SK-N-SH (cell line): ENCODE results near the gene CCT6B. TPM values are rescaled to one million over a fixed set of nuclear protein-coding genes. Genes with fewer than 3 reads are reported as not detected.

Experiments
- CTCF ChIA-PET: fragments of 300-600, 350-600 bp; formaldehyde crosslinking; extraction: SDS; loops from one replicate; lab custom pipeline; 2021; lab: Yijun Ruan, JAX
- POLR2A ChIA-PET: fragments of 350-600 bp; sonication (Branson Sonifier 250); formaldehyde crosslinking; extraction: SDS; loops from one replicate; lab custom pipeline; 2020; ENCODE audit warnings: antibody characterized with exemption, inconsistent platforms; lab: Yijun Ruan, JAX
- DNase-seq: peaks from one replicate; pipeline ENCODE4 v3.0.0; 2012
- H2AFZ ChIP-seq: fragments of 200-600 bp; sonication (generic); 2 replicates; pipeline ENCODE4 v1.8.1; 2016; ENCODE audit warnings: antibody characterized with exemption, mild to moderate bottlenecking, low read depth
- H3F3A ChIP-seq: fragments of 200-600 bp; sonication (generic); replicated peaks from 2 replicates; pipeline ENCODE3; 2016; ENCODE audit warnings: antibody characterized with exemption, mild to moderate bottlenecking; ENCODE audit not compliant: insufficient read depth
- H3K27ac ChIP-seq, 2 experiments: fragments of 200-500 bp in 1 of 2; fragments of 200-600 bp in 1 of 2; sonication (Bioruptor generic) in 1 of 2; sonication (generic), shearing (Covaris generic) in 1 of 2; 2 replicates each; pipeline versions ENCODE4 v1.5.1 to v1.6.1; 2014 to 2016; ENCODE audit warnings: low read depth in 2 of 2, inconsistent platforms in 1 of 2, low read length in 1 of 2, mild to moderate bottlenecking in 1 of 2, mixed read lengths in 1 of 2
- H3K27me3 ChIP-seq: fragments of 200-600 bp; sonication (generic), shearing (Covaris generic); 2 replicates; pipeline ENCODE4 v1.6.1; 2016; ENCODE audit warnings: mixed run types; ENCODE audit not compliant: insufficient read depth
- H3K36me3 ChIP-seq, 2 experiments: fragments of 200-500 bp in 1 of 2; fragments of 200-600 bp in 1 of 2; sonication (Bioruptor generic) in 1 of 2; sonication (generic) in 1 of 2; replicated peaks in 1 of 2; 2 replicates each; pipeline versions ENCODE3 to v1.5.1; 2014 to 2016; ENCODE audit warnings: low read length in 1 of 2, mild to moderate bottlenecking in 1 of 2; ENCODE audit not compliant: insufficient read depth in 2 of 2, control insufficient read depth in 1 of 2
- H3K4me1 ChIP-seq, 2 experiments: fragments of 200-500 bp in 1 of 2; fragments of 200-600 bp in 1 of 2; sonication (Bioruptor generic) in 1 of 2; sonication (generic), shearing (Covaris generic) in 1 of 2; 2 replicates each; pipeline versions ENCODE4 v1.5.1 to v1.6.1; 2014 to 2016; ENCODE audit warnings: low read depth in 1 of 2, low read length in 1 of 2, mixed run types in 1 of 2; ENCODE audit not compliant: insufficient read depth in 2 of 2, control insufficient read depth in 1 of 2
- H3K4me2 ChIP-seq: fragments of 200-600 bp; sonication (generic), shearing (Covaris generic); 2 replicates; pipeline ENCODE4 v1.6.1; 2017; ENCODE audit warnings: mixed run types
- H3K4me3 ChIP-seq, 2 experiments: fragments of 200-500 bp in 1 of 2; fragments of 200-600 bp in 1 of 2; sonication (Bioruptor generic) in 1 of 2; sonication (generic), shearing (Covaris generic) in 1 of 2; 2 replicates each; pipeline versions ENCODE4 v1.5.1 to v1.8.1; 2014 to 2016; ENCODE audit warnings: low read depth in 2 of 2, inconsistent platforms in 1 of 2, low read length in 1 of 2, mild to moderate bottlenecking in 1 of 2, mixed read lengths in 1 of 2, moderate library complexity in 1 of 2
- H3K79me2 ChIP-seq: fragments of 200-600 bp; sonication (generic); 2 replicates; pipeline ENCODE4 v1.8.1; 2017; ENCODE audit warnings: mild to moderate bottlenecking; ENCODE audit not compliant: insufficient read depth
- H3K9ac ChIP-seq: fragments of 200-600 bp; sonication (generic); 2 replicates; pipeline ENCODE4 v1.6.1; 2017; ENCODE audit warnings: mixed run types
- H3K9me2 ChIP-seq: fragments of 200-600 bp; sonication (generic); 2 replicates; pipeline ENCODE4 v1.6.1; 2017; ENCODE audit warnings: mixed run types
- H3K9me3 ChIP-seq: fragments of 200-600 bp; sonication (generic); 2 replicates; pipeline ENCODE4 v1.6.1; 2017; ENCODE audit warnings: mixed run types, mild to moderate bottlenecking, moderate library complexity
- H4K20me1 ChIP-seq: fragments of 200-600 bp; sonication (generic); 2 replicates; pipeline ENCODE4 v1.6.1; 2017; ENCODE audit warnings: mild to moderate bottlenecking, mixed run types; ENCODE audit not compliant: insufficient read depth
- ELF1 ChIP-seq: IDR thresholded peaks from 2 replicates; pipeline ENCODE4 v1.4.0; 2012
- EZH2phosphoT487 ChIP-seq: fragments of 200-600 bp; sonication (generic); IDR thresholded peaks from 2 replicates; pipeline ENCODE4 v1.6.1; 2017; ENCODE audit warnings: low read depth, mixed run types, mild to moderate bottlenecking, antibody characterized with exemption, moderate library complexity, borderline replicate concordance
- FOXM1 ChIP-seq: IDR thresholded peaks from 2 replicates; pipeline ENCODE4 v1.4.0; 2012; ENCODE audit warnings: low read depth, mild to moderate bottlenecking
- GATA2 ChIP-seq: sonication (generic); formaldehyde crosslinking; IDR thresholded peaks from 2 replicates; pipeline ENCODE4 v1.5.0; 2020; ENCODE audit warnings: mild to moderate bottlenecking, missing genetic modification reagents
- MEF2A ChIP-seq: IDR thresholded peaks from 2 replicates; pipeline ENCODE4 v1.4.0; 2012; ENCODE audit warnings: low read depth, borderline replicate concordance
- NFIC ChIP-seq: IDR thresholded peaks from 2 replicates; pipeline ENCODE4 v1.4.0; 2012; ENCODE audit warnings: borderline replicate concordance
- POLR2AphosphoS5 ChIP-seq: IDR thresholded peaks from 2 replicates; pipeline ENCODE4 v1.6.1; 2012; ENCODE audit warnings: low read depth, low read length
- RAD21 ChIP-seq: IDR thresholded peaks from 2 replicates; pipeline ENCODE4 v1.6.1; 2012; ENCODE audit warnings: mild to moderate bottlenecking, low read length
- RCOR1 ChIP-seq: fragments of 150-350 bp; IDR thresholded peaks from 2 replicates; pipeline ENCODE4 v1.6.1; 2017; ENCODE audit warnings: antibody characterized with exemption, low read length
- TCF12 ChIP-seq: IDR thresholded peaks from 2 replicates; pipeline ENCODE4 v1.4.0; 2012
- USF1 ChIP-seq: IDR thresholded peaks from 2 replicates; pipeline ENCODE4 v1.4.0; 2012; ENCODE audit warnings: low read depth, borderline replicate concordance
- YY1 ChIP-seq: IDR thresholded peaks from 2 replicates; pipeline ENCODE4 v1.4.0; 2012; ENCODE audit warnings: low read depth, mild to moderate bottlenecking
- ZBTB33 ChIP-seq: IDR thresholded peaks from 2 replicates; pipeline ENCODE4 v1.4.0; 2012; ENCODE audit warnings: low read depth, borderline replicate concordance
- WGBS: methylation state at CpG from one replicate; pipeline ENCODE4 v1.1.6; 2017; ENCODE audit warnings: low lambda C conversion rate; 5-methylcytosine and 5-hydroxymethylcytosine counted together
- polyA plus RNA-seq, 3 experiments: library from polyadenylated mRNA; depleted of rRNA; stranded (reverse); fragments of >200 nt; gene quantifications; 2 replicates each; pipeline ENCODE4 v1.2.3, GENCODE V29; 2012

The CCT6B gene
- polyA plus RNA-seq, 1 of the 3 experiments (the other 2 are of a cell fraction) = 0.48 TPM

GRCh38 chr17:34979153-34979552 lies 17.9 kb upstream of the CCT6B start (continued):
- no peak for TF ChIP-seq MEF2A
- TF ChIP-seq, all 33 proteins: peak for 0

- 86% methylated on average over 3 of the region's 3 CpGs for WGBS
- H3K9ac ChIP-seq = no peak overlapping the region
- DNase-seq = no peak
- no peak for TF ChIP-seq RCOR1
- TF ChIP-seq ELF1 = no peak
- no peak for TF ChIP-seq EZH2phosphoT487
- no peak for TF ChIP-seq FOXM1
- TF ChIP-seq GATA2 (CRISPR knock-in tag) = no peak
- no peak for TF ChIP-seq POLR2AphosphoS5
- no peak for TF ChIP-seq YY1
- no peak for TF ChIP-seq NFIC
- TF ChIP-seq, all 33 proteins: peak for 0
- H3K27ac ChIP-seq = no peak overlapping the region
- no peaks in the 10 kb centered on the region for H3K27me3 ChIP-seq
- H3F3A ChIP-seq = no peaks in the 10 kb centered on the region
- no peak overlapping the region for H3K4me2 ChIP-seq
- POLR2A ChIA-PET = no interaction called here
- H3K4me3 ChIP-seq = no peak overlapping the region
- H4K20me1 ChIP-seq = no peaks in the 10 kb centered on the region
- H3K36me3 ChIP-seq = no peaks in the 10 kb centered on the region
- no peak overlapping the region for H2AFZ ChIP-seq
- H3K9me2 ChIP-seq = no peaks in the 10 kb centered on the region
- H3K79me2 ChIP-seq = no peaks in the 10 kb centered on the region
- CTCF ChIA-PET = interaction anchor here (0.6 to 1.6 kb wide), 2 partner anchors 114 to 146 kb away, joined by 3 to 4 read pairs; partner anchors contain the start of gene FNDC8
- H3K9me3 ChIP-seq = no peaks in the 10 kb centered on the region
- H3K4me1 ChIP-seq = peaks cover 0 to 3% of the 10 kb centered on the region in 2 experiments; a peak in 1 of 4 replicates
Measured at GRCh38 chr17:34974794-34975785, 13.8 kb upstream of the CCT6B start.

GRCh38 chr17:34974179-34974578 lies 12.9 kb upstream of the CCT6B start:
- H3K4me2 ChIP-seq = no peak overlapping the region
- H3K9me2 ChIP-seq = no peaks in the 10 kb centered on the region
- ChIA-PET CTCF (interaction anchor here (0.6 to 1.6 kb wide), 2 partner anchors 115 to 147 kb away, joined by 3 to 4 read pairs; partner anchors contain the start of gene FNDC8), POLR2A (interaction anchor here (0.7 kb wide), 1 partner anchor 115 kb away, joined by 3 read pairs; no protein-coding TSS in a partner anchor)
- no peak overlapping the region for H3K4me3 ChIP-seq
- no peaks in the 10 kb centered on the region for H4K20me1 ChIP-seq
- H3K4me1 ChIP-seq = no peaks in the 10 kb centered on the region
- H3F3A ChIP-seq = no peaks in the 10 kb centered on the region
- H3K9me3 ChIP-seq = no peaks in the 10 kb centered on the region
- DNase-seq = no peak
- no peak overlapping the region for H2AFZ ChIP-seq
- 8% methylated on average over 2 of the region's 2 CpGs for WGBS
- no peak for TF ChIP-seq EZH2phosphoT487
- TF ChIP-seq USF1 = no peak
- no peak for TF ChIP-seq RAD21
- TF ChIP-seq ZBTB33 = no peak
- TF ChIP-seq MEF2A = no peak
- no peak for TF ChIP-seq RCOR1
- TF ChIP-seq TCF12 = no peak
- H3K27me3 ChIP-seq = no peaks in the 10 kb centered on the region
- no peak overlapping the region for H3K27ac ChIP-seq
- H3K9ac ChIP-seq = no peak overlapping the region
- no peaks in the 10 kb centered on the region for H3K79me2 ChIP-seq
- H3K36me3 ChIP-seq = no peaks in the 10 kb centered on the region
